Measurements from ENCODE around the gene SLC22A7.

- TF ChIP-seq POLR2A (IDR thresholded peaks at IDR 0.05) = no peak
- TF ChIP-seq CTCF (IDR thresholded peaks at IDR 0.05) = no peak
Measured at GRCh38 chr6:43310624-43311023, 12.6 kb downstream of the SLC22A7 start.
